Stimulated activated CD4-positive, alpha-beta T cell treated with anti-CD3 and anti-CD28 coated beads, Interleukin-2, amount 100 ng/mL, for 24 hours (primary cell): Measurements from ENCODE around the gene GPR37L1.
"Not testable (repeated sequence)": the region's sequence is repeated elsewhere in the genome, so short reads cannot be mapped to it uniquely, and the experiment has no call there.

ENCODE experiments used
- DNase-seq, 2 donors: peaks; one replicate each; pipeline ENCODE4 v3.0.0-alpha.2; 2020

GPR37L1 gene

GRCh38 chr1:202133496-202133895 lies 10.8 kb downstream of the GPR37L1 start:
- no peak for DNase-seq

GRCh38 chr1:202133989-202134388 lies 11.3 kb downstream of the GPR37L1 start:
- DNase-seq = no peak

- DNase-seq = no peak
Observed at GRCh38 chr1:202134645-202135172, 12.0 kb downstream of the GPR37L1 start.

GRCh38 chr1:202135221-202135721 lies 12.6 kb downstream of the GPR37L1 start:
- DNase-seq = peak; percentile 53 to 58

GRCh38 chr1:202140833-202141232 lies 18.1 kb downstream of the GPR37L1 start:
- DNase-seq = no peak

GRCh38 chr1:202141468-202141867 lies 18.8 kb downstream of the GPR37L1 start:
- not testable (repeated sequence) for DNase-seq

- peak; percentile 26 to 29 for DNase-seq
Observed at GRCh38 chr1:202143011-202143767, 20.5 kb downstream of the GPR37L1 start.

GRCh38 chr1:202143768-202144401 lies 21.2 kb downstream of the GPR37L1 start:
- peak; percentile 37 to 44 for DNase-seq

GRCh38 chr1:202144402-202145067 lies 21.8 kb downstream of the GPR37L1 start, which contains the start of gene ARL8A:
TSS of gene ARL8A (minus strand) at chr1:202144737. CDS start at chr1:202144572, 165 bp downstream.
- DNase-seq = peak; percentile 71 to 81

GRCh38 chr1:202145068-202145743 lies 22.5 kb downstream of the GPR37L1 start:
- DNase-seq = peak; percentile 46 to 53

GRCh38 chr1:202145744-202146140 lies 23.0 kb downstream of the GPR37L1 start:
- not testable (repeated sequence) for DNase-seq

- no peak for DNase-seq
Observed at GRCh38 chr1:202146279-202146678, 23.6 kb downstream of the GPR37L1 start.

- DNase-seq = no peak
Observed at GRCh38 chr1:202146993-202147392, 24.3 kb downstream of the GPR37L1 start.

- DNase-seq = no peak
Observed at GRCh38 chr1:202148391-202148790, 25.7 kb downstream of the GPR37L1 start.

- no peak for DNase-seq
Observed at GRCh38 chr1:202149566-202149965, 26.8 kb downstream of the GPR37L1 start.

GRCh38 chr1:202150187-202150586 lies 27.5 kb downstream of the GPR37L1 start:
- no peak for DNase-seq

- no peak for DNase-seq
Observed at GRCh38 chr1:202150602-202151001, 27.9 kb downstream of the GPR37L1 start.

- DNase-seq = no peak
Observed at GRCh38 chr1:202151045-202151444, 28.3 kb downstream of the GPR37L1 start.

GRCh38 chr1:202152399-202152798 lies 29.7 kb downstream of the GPR37L1 start:
- no peak for DNase-seq

GRCh38 chr1:202153284-202153683 lies 30.6 kb downstream of the GPR37L1 start:
- DNase-seq = no peak

- DNase-seq = no peak
Observed at GRCh38 chr1:202154148-202154765, 31.5 kb downstream of the GPR37L1 start.
